DMS153 treated with DMSO at 0.1 percent for 48 hours (cell line): Measurements from ENCODE around the gene GOLGA8O.
"Not testable (repeated sequence)": the region's sequence is repeated elsewhere in the genome, so short reads cannot be mapped to it uniquely, and the experiment has no call there.

ENCODE experiments used
- DNase-seq: peaks from one replicate; lab custom pipeline; 2025; ENCODE audit not compliant: unreplicated experiment; lab: John Stamatoyannopoulos, UW

GOLGA8O gene

DNA sequence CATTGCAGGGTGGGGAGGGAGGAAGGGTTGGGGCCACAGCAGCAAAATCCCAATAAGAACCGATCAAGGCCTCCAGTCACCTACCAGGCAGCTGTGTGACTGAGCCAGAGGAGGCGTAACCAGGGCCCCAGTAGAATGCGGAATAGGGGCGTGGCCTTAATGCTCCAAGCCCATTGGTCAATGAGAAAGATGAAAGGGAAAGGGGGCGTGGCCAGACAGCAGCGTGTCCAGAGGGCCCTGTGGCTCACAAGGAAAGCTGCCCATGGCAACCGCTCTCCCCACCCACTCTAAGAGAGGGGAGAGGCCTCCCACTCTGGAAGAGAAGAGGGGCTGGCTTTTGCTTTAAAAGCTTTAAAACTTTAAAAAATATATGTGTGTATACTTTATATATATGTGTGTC lies at the start of gene GOLGA8O:
Gene GOLGA8O, minus strand, starts transcription at position 101 of the 400 bp plus-strand sequence. Its CDS starts 98 bp downstream, at position 3.
- DNase-seq: not testable (repeated sequence)

- DNase-seq: not testable (repeated sequence)
Observed at GRCh38 chr15:32504152-32504811, 48.8 kb upstream of the GOLGA8O start.

GRCh38 chr15:32502946-32503345 lies 47.5 kb upstream of the GOLGA8O start:
- not testable (repeated sequence) for DNase-seq

DNA sequence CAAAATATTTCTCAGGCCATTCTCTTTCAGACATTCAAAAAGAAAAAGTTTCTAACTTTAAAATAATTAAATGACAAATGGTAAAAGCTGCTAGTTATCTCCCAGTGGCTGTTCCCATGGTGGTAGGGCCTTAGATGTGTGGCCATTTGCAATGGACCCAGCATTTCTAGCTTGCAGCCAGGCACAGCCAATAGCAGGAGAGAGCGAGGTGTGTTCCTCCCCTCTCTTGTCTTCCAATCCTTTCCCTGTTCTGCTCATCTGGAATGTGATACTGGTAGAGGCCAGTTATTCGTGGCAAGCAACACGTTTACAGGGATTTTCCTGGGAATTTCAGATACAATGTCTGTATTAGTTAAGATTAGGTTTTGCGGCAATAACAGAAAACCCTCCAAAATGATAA lies 37.3 kb upstream of the GOLGA8O start:
- DNase-seq: not testable (repeated sequence)

GRCh38 chr15:32486474-32486873 lies 31.0 kb upstream of the GOLGA8O start:
- DNase-seq: not testable (repeated sequence)

GRCh38 chr15:32483377-32483776 lies 27.9 kb upstream of the GOLGA8O start:
- DNase-seq: not testable (repeated sequence)

- not testable (repeated sequence) for DNase-seq
Observed at GRCh38 chr15:32481683-32482082, 26.2 kb upstream of the GOLGA8O start.

DNA sequence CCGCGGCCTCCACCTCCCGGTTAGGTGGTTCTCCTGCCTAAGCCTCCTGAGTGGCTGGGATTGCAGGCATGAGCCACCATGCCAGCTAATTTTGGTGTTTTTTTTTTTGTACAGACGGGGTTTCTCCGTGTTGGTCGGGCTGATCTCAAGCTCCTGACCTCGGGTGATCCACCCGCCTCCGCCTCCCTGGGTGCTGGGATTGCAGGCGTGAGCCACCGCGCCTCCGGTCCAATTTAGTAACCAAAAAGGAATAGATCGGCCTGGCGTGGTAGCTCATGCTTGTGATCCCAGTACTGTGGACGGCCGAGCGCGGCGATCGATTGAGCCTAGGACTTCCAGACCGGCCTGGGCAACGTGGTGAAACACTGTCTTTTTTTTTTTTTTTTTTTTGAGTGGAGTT lies 12.6 kb upstream of the GOLGA8O start:
- DNase-seq: not testable (repeated sequence)

DNA sequence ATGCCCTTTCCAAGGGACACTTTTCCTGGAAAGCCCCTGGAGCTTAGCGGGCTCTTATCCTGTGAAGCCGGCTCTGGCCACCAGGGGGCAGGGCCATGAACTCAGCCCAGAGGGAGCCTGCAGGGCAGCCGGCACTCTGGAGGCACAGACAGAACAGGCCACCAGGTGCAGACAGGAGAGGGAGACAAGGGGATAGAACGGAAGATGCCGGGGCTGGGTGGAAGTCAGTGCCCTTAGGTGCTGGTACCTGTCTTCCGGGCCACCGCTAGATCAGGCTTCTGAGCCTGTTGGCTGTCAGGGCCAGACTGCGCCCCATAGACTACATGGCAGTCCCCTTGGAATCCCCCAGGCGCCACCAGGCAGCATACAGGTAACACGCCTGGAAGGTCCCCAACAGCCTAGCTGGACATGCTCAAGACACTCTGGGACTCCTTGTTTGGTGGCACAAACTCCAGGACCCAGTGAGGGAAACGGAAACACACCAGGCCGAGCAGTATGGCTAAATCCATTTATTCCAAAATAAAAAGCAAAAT lies 14.9 kb downstream of the GOLGA8O start:
- not testable (repeated sequence) for DNase-seq

DNA sequence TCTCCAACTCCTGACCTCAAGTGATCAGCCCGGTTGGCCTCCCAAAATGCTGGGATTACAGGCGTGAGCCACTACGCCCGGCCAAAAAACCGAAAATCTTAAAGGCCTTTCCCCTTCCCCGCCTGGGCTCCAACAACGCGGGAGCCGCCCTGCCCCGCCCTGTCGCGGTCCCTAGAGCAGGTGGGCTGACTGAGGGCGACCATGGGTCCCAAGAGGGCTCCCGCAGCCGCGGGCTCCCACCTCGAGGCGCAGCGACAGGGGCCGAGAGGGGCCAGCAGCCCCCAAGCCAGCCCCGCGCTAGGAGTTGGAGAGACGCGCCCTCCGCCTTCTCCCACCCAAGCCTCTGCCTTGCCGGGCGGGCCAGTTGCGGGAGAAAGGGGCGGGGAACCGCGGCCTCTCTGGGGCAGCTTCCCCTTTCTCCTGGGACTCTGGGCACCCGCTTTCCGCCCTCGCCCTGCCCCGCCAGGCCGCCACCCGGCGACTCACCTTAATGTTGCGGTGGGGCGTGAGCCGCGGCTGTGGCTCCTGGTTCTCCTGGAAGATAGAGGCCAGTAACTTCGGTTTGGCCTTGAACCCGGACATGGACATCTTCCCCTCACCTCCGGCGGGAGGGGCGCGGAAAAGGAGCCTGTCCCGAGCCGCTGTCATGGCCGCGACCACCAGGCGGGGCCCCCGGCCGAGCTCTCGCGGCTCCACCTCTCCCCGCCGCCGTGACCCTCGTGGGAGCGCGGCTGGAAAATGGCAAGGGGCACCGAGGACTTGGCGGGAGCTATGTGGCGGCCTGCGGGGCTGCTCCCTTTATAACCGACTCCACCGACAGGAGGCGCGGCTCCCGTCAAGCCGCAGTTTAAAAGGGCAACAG lies 21.1 kb downstream of the GOLGA8O start:
- not testable (repeated sequence) for DNase-seq

DNA sequence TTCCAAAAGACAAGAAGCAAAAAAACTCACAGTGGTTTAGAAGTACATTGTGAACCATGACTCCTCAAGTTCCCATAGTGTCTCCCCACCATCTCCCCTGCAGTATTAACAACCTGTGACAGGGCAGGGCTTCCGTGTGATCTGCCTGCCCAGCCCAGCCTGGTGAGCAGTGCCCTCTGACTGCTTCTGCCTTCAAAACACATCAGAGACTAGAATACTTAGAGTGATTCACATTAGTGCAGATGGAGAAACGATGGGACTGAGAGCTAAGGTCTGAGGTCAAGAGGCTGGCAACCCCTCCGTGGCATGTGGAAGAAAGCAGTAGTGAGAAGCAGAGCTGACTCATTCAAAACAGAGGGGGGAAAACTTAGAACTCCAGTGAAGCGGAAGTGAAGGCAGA lies 27.8 kb downstream of the GOLGA8O start:
- not testable (repeated sequence) for DNase-seq

- DNase-seq: not testable (repeated sequence)
Observed at GRCh38 chr15:32426511-32426910, 28.9 kb downstream of the GOLGA8O start.

GRCh38 chr15:32407903-32408302 lies 47.5 kb downstream of the GOLGA8O start:
- not testable (repeated sequence) for DNase-seq

- not testable (repeated sequence) for DNase-seq
Observed at GRCh38 chr15:32403192-32403591, 52.2 kb downstream of the GOLGA8O start, which contains the start of gene GOLGA8K. TSS of gene GOLGA8K (minus strand) at chr15:32403292. CDS start at chr15:32403194, 98 bp downstream.

GRCh38 chr15:32396522-32396921 lies 58.9 kb downstream of the GOLGA8O start:
- DNase-seq: not testable (repeated sequence)
